IMR-90 (cell line): ENCODE results near the gene FFAR3. TPM values are rescaled to one million over a fixed set of nuclear protein-coding genes. Genes with fewer than 3 reads are reported as not detected.

Experiments
- ATAC-seq: fragments of 200-7000 bp; cut with Tn5 transposase; 2 replicates; pipeline ENCODE4 v1.9.1; 2020; ENCODE audit warnings: low read depth, mild to moderate bottlenecking, moderate library complexity
- BruUV-seq: library from RNA; stranded (reverse); fragments of 400-500 nt; replicated peaks from 2 replicates; lab custom pipeline; 2021; lab: Mats Ljungman, UMichigan
- CTCF ChIA-PET: fragments of 300-600 bp; formaldehyde crosslinking; extraction: SDS; loops from one replicate; lab custom pipeline; 2021; ENCODE audit warnings: antibody characterized with exemption; lab: Yijun Ruan, JAX
- POLR2A ChIA-PET: fragments of 300-600 bp; sonication (Branson Sonifier 250); formaldehyde crosslinking; loops from one replicate; lab custom pipeline; 2022; ENCODE audit warnings: antibody characterized with exemption; ENCODE audit not compliant: unreplicated experiment; lab: Charles Lee
- DNase-seq: peaks from one replicate; pipeline ENCODE4 v3.0.0; 2013
- H2AFZ ChIP-seq: replicated peaks from 2 replicates; pipeline ENCODE3; 2013; ENCODE audit warnings: low read length, mild to moderate bottlenecking; ENCODE audit not compliant: poor library complexity
- H2AK5ac ChIP-seq: 2 replicates; pipeline ENCODE4 v1.6.1; 2013; ENCODE audit warnings: low read depth, low read length, inconsistent platforms
- H2AK9ac ChIP-seq: replicated peaks from 2 replicates; pipeline ENCODE3; 2013; ENCODE audit warnings: mild to moderate bottlenecking, low read depth, low read length, moderate library complexity; ENCODE audit not compliant: poor library complexity
- H2BK120ac ChIP-seq: 2 replicates; pipeline ENCODE4 v1.6.1; 2013; ENCODE audit warnings: low read depth, low read length, inconsistent platforms
- H2BK15ac ChIP-seq: 3 replicates; pipeline ENCODE4 v1.6.1; 2013; ENCODE audit warnings: low read depth, low read length, inconsistent platforms
- H2BK20ac ChIP-seq: 2 replicates; pipeline ENCODE4 v1.6.1; 2013; ENCODE audit warnings: low read depth, mild to moderate bottlenecking, inconsistent platforms, low read length, moderate library complexity
- H2BK5ac ChIP-seq: 2 replicates; pipeline ENCODE4 v1.6.1; 2013; ENCODE audit warnings: mild to moderate bottlenecking, low read depth, low read length, inconsistent platforms; ENCODE audit not compliant: poor library complexity, severe bottlenecking
- H3K14ac ChIP-seq: replicated peaks from 2 replicates; pipeline ENCODE4 v1.6.1; 2013; ENCODE audit warnings: low read depth, low read length, inconsistent platforms
- H3K18ac ChIP-seq: 2 replicates; pipeline ENCODE4 v1.6.1; 2013; ENCODE audit warnings: low read depth, low read length, control low read depth
- H3K23ac ChIP-seq: 2 replicates; pipeline ENCODE4 v1.6.1; 2013; ENCODE audit warnings: low read depth, low read length, inconsistent platforms
- H3K27ac ChIP-seq: 2 replicates; pipeline ENCODE4 v1.5.1; 2013; ENCODE audit warnings: mild to moderate bottlenecking, control low read depth, low read length; ENCODE audit not compliant: insufficient read depth
- H3K27me3 ChIP-seq: 2 replicates; pipeline ENCODE4 v1.6.1; 2013; ENCODE audit warnings: low read length; ENCODE audit not compliant: control insufficient read depth, insufficient read depth
- H3K36me3 ChIP-seq: 2 replicates; pipeline ENCODE4 v1.6.1; 2013; ENCODE audit warnings: low read length, mixed read lengths; ENCODE audit not compliant: control insufficient read depth, insufficient read depth
- H3K4ac ChIP-seq: 2 replicates; pipeline ENCODE4 v1.6.1; 2013; ENCODE audit warnings: low read depth, low read length, inconsistent platforms
- H3K4me1 ChIP-seq: 2 replicates; pipeline ENCODE4 v1.6.1; 2013; ENCODE audit warnings: low read length, mixed read lengths; ENCODE audit not compliant: control insufficient read depth, insufficient read depth
- H3K4me2 ChIP-seq: 2 replicates; pipeline ENCODE4 v1.6.1; 2013; ENCODE audit warnings: low read depth, mild to moderate bottlenecking, control low read depth, low read length, moderate library complexity
- H3K4me3 ChIP-seq: 2 replicates; pipeline ENCODE4 v1.5.1; 2013; ENCODE audit warnings: low read depth, mild to moderate bottlenecking, control low read depth, low read length, moderate library complexity; ENCODE audit not compliant: insufficient read depth
- H3K56ac ChIP-seq: 2 replicates; pipeline ENCODE4 v1.6.1; 2013; ENCODE audit warnings: low read length, inconsistent platforms; ENCODE audit not compliant: insufficient read depth; ENCODE audit errors: extremely low read depth
- H3K79me1 ChIP-seq, 2 experiments: 2 replicates each; pipeline ENCODE4 v1.6.1; 2013; ENCODE audit warnings: low read length in 2 of 2, inconsistent platforms in 1 of 2, low read depth in 1 of 2
- H3K9ac ChIP-seq: 2 replicates; pipeline ENCODE4 v1.6.1; 2013; ENCODE audit warnings: low read depth, low read length, control low read depth
- H3K9me1 ChIP-seq: 2 replicates; pipeline ENCODE4 v1.6.1; 2013; ENCODE audit warnings: low read length, inconsistent platforms; ENCODE audit not compliant: insufficient read depth
- H3K9me3 ChIP-seq: 2 replicates; pipeline ENCODE4 v1.6.1; 2013; ENCODE audit warnings: low read length; ENCODE audit not compliant: control insufficient read depth, insufficient read depth
- H4K20me1 ChIP-seq: 2 replicates; pipeline ENCODE4 v1.6.1; 2013; ENCODE audit warnings: low read length, inconsistent platforms; ENCODE audit not compliant: insufficient read depth
- H4K5ac ChIP-seq: 2 replicates; pipeline ENCODE4 v1.6.1; 2013; ENCODE audit warnings: mild to moderate bottlenecking, low read depth, low read length, control low read depth
- H4K8ac ChIP-seq, 2 experiments: 2 replicates each; pipeline ENCODE4 v1.6.1; 2013; ENCODE audit warnings: low read depth in 2 of 2, low read length in 2 of 2, control low read depth in 1 of 2, inconsistent platforms in 1 of 2
- H4K91ac ChIP-seq: 2 replicates; pipeline ENCODE4 v1.6.1; 2013; ENCODE audit warnings: low read depth, low read length, inconsistent platforms; ENCODE audit not compliant: insufficient read depth
- BHLHE40 ChIP-seq: fragments of 150-350 bp; IDR thresholded peaks from 2 replicates; pipeline ENCODE4 v1.6.1; 2016; ENCODE audit warnings: mild to moderate bottlenecking, low read depth, low read length
- CEBPB ChIP-seq: IDR thresholded peaks from 2 replicates; pipeline ENCODE4 v1.6.1; 2012; ENCODE audit warnings: low read depth, low read length, improper control_type of control experiment
- CHD1 ChIP-seq: IDR thresholded peaks from 2 replicates; pipeline ENCODE4 v1.6.1; 2012; ENCODE audit warnings: low read depth, low read length, improper control_type of control experiment
- CTCF ChIP-seq: conservative IDR thresholded peaks from 2 replicates; pipeline ENCODE4 v1.5.1; 2012; ENCODE audit warnings: mild to moderate bottlenecking, low read depth, low read length, improper control_type of control experiment
- FOS ChIP-seq: fragments of 150-350 bp; IDR thresholded peaks from 2 replicates; pipeline ENCODE4 v1.6.1; 2016; ENCODE audit warnings: low read depth, low read length
- MAFK ChIP-seq: IDR thresholded peaks from 2 replicates; pipeline ENCODE4 v1.6.1; 2012; ENCODE audit warnings: low read depth, low read length, improper control_type of control experiment
- MAZ ChIP-seq: IDR thresholded peaks from 2 replicates; pipeline ENCODE4 v1.6.1; 2012; ENCODE audit warnings: low read depth, mild to moderate bottlenecking, low read length, improper control_type of control experiment, moderate library complexity, borderline replicate concordance
- MXI1 ChIP-seq: IDR thresholded peaks from 2 replicates; pipeline ENCODE4 v1.6.1; 2012; ENCODE audit warnings: low read depth, mild to moderate bottlenecking, low read length, moderate library complexity, borderline replicate concordance
- NFE2L2 ChIP-seq: fragments of 150-350 bp; IDR thresholded peaks from 2 replicates; pipeline ENCODE4 v1.6.1; 2016; ENCODE audit warnings: low read depth, mild to moderate bottlenecking, low read length
- POLR2A ChIP-seq: IDR thresholded peaks from 2 replicates; pipeline ENCODE4 v1.6.1; 2012; ENCODE audit warnings: mild to moderate bottlenecking, low read depth, low read length
- RAD21 ChIP-seq: IDR thresholded peaks from 2 replicates; pipeline ENCODE4 v1.6.1; 2012; ENCODE audit warnings: low read length, improper control_type of control experiment
- RFX5 ChIP-seq: IDR thresholded peaks from 2 replicates; pipeline ENCODE4 v1.8.0; 2012; ENCODE audit warnings: low read depth, mild to moderate bottlenecking, low read length, moderate library complexity
- SMC3 ChIP-seq: fragments of 150-350 bp; IDR thresholded peaks from 2 replicates; pipeline ENCODE4 v1.6.1; 2016; ENCODE audit warnings: low read depth, mild to moderate bottlenecking, antibody characterized with exemption, low read length, moderate library complexity
- USF2 ChIP-seq: fragments of 150-350 bp; IDR thresholded peaks from 2 replicates; pipeline ENCODE4 v1.6.1; 2017; ENCODE audit warnings: mild to moderate bottlenecking, antibody characterized with exemption, low read length, low read depth
- WGBS, 2 experiments: methylation state at CpG; one replicate each; pipeline versions ENCODE4 v1.1.5 to v1.1.7; 2013; ENCODE audit warnings: missing lambda C conversion rate in 2 of 2; ENCODE audit not compliant: insufficient read length in 1 of 2; ENCODE audit errors: extremely low coverage in 2 of 2; 5-methylcytosine and 5-hydroxymethylcytosine counted together
- dilution Hi-C: fragments of 300-500 bp; cut with HindIII; formaldehyde crosslinking; loops from one replicate; pipeline ENCODE4 v1.14.3; 2018; ENCODE audit warnings: low sequenced_read_pairs; ENCODE audit not compliant: unreplicated experiment
- in situ Hi-C: fragments of 300-500 bp; cut with MboI; formaldehyde crosslinking; loops from 3 replicates; pipeline ENCODE4 v1.14.3; 2019; ENCODE audit warnings: low sequenced_read_pairs, inconsistent platforms, mixed read lengths
- intact Hi-C: fragments of 100-400 bp; cut with micrococcal nuclease; formaldehyde crosslinking; loops from 2 replicates; pipeline ENCODE4 v1.10.0; 2022
- polyA plus RNA-seq, 3 experiments: library from polyadenylated mRNA; depleted of rRNA; stranded (reverse); fragments of >200 nt; gene quantifications; 2 replicates each; pipeline ENCODE4 v1.2.3, GENCODE V29; 2012; ENCODE audit warnings: low replicate concordance in 1 of 3
- total RNA-seq: library from RNA; depleted of rRNA; stranded (reverse); fragments of >200 nt; gene quantifications from 2 replicates; pipeline ENCODE4 v1.2.3, GENCODE V29; 2012
- TF ChIP-seq, protein P1 (sequence below): fragments of 150-350 bp; IDR thresholded peaks from 2 replicates; pipeline ENCODE4 v1.6.1; 2016; ENCODE audit warnings: low read depth, mild to moderate bottlenecking, low read length, moderate library complexity, borderline replicate concordance

Gene FFAR3
- total and polyA plus RNA-seq, 2 of the 4 experiments (the other 2 are of a cell fraction), result not detected

GRCh38 chr19:35309481-35310279, 48.6 kb upstream of the FFAR3 start:
- Histone ChIP-seq H3K9me1 (no peaks in the 10 kb centered on the region), H3K36me3 (no peaks in the 10 kb centered on the region), H2BK20ac (no peak overlapping the region), H3K56ac (no peak overlapping the region), H3K79me1 (no peaks in the 10 kb centered on the region), H4K91ac (no peak overlapping the region), H3K4me3 (no peak overlapping the region), H3K9ac (no peak overlapping the region), H3K4ac (no peak overlapping the region), H2AK5ac (no peak overlapping the region), H3K14ac (no peak overlapping the region), H4K8ac (no peak overlapping the region), H2BK120ac (no peak overlapping the region), H3K9me3 (no peaks in the 10 kb centered on the region), H3K23ac (no peak overlapping the region), H2AFZ (peak overlapping the region; percentile 33), H3K27me3 (no peaks in the 10 kb centered on the region; the same call in 1 of the 2 replicates), H3K27ac (no peak overlapping the region), H4K20me1 (no peaks in the 10 kb centered on the region), H3K4me2 (no peak overlapping the region), H2BK15ac (no peak overlapping the region), H3K18ac (no peak overlapping the region), H2AK9ac (no peak overlapping the region), H3K4me1 (no peaks in the 10 kb centered on the region), H2BK5ac (no peak overlapping the region), H4K5ac (no peak overlapping the region)
- dilution Hi-C loops (no loop called here), intact Hi-C loops (no loop called here), in situ Hi-C loops (no loop called here)
- no peak for ATAC-seq
- no TSS peak for BruUV-seq
- WGBS, 2 experiments, result 39% methylated on average over 14 of the region's 47 CpGs; no CpG with 5 or more reads in 1 of the 2 experiments
- ChIA-PET CTCF (no interaction called here), POLR2A (no interaction called here)
- DNase-seq, result peak; percentile 16
- TF ChIP-seq FOS (no peak), USF2 (no peak), MAZ (no peak), CTCF (no peak), CHD1 (no peak), SMC3 (no peak), RFX5 (no peak), NFE2L2 (no peak), CEBPB (no peak), MAFK (no peak), MXI1 (no peak), BHLHE40 (no peak), RAD21 (no peak), POLR2A (no peak)
- TF ChIP-seq, protein P1, sequence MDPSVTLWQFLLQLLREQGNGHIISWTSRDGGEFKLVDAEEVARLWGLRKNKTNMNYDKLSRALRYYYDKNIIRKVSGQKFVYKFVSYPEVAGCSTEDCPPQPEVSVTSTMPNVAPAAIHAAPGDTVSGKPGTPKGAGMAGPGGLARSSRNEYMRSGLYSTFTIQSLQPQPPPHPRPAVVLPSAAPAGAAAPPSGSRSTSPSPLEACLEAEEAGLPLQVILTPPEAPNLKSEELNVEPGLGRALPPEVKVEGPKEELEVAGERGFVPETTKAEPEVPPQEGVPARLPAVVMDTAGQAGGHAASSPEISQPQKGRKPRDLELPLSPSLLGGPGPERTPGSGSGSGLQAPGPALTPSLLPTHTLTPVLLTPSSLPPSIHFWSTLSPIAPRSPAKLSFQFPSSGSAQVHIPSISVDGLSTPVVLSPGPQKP, result no peak
